H9 (cell line): Measurements from ENCODE around the gene SLC35A5. TPM values are rescaled to one million over a fixed set of nuclear protein-coding genes. Genes with fewer than 3 reads are reported as not detected.

ENCODE experiments used
- DNase-seq: peaks from one replicate; pipeline ENCODE4 v3.0.0-alpha.2; 2017
- H2AFZ ChIP-seq: one replicate; pipeline ENCODE4 v1.6.1; 2013; ENCODE audit warnings: mild to moderate bottlenecking, low read length, control low read depth, moderate library complexity
- H2AK5ac ChIP-seq: 2 replicates; pipeline ENCODE4 v1.6.1; 2013; ENCODE audit warnings: low read length, control low read depth, mixed read lengths; ENCODE audit not compliant: insufficient read length
- H2BK120ac ChIP-seq: one replicate; pipeline ENCODE4 v1.6.1; 2013; ENCODE audit warnings: low read depth, mild to moderate bottlenecking, low read length, control low read depth, inconsistent platforms; ENCODE audit not compliant: poor library complexity, severe bottlenecking
- H2BK12ac ChIP-seq: 2 replicates; pipeline ENCODE4 v1.6.1; 2013; ENCODE audit warnings: low read length, control low read depth, mixed read lengths, low read depth; ENCODE audit not compliant: insufficient read length
- H2BK15ac ChIP-seq: 2 replicates; pipeline ENCODE4 v1.6.1; 2013; ENCODE audit warnings: low read depth, low read length, control low read depth
- H2BK20ac ChIP-seq: one replicate; pipeline ENCODE4 v1.6.1; 2013; ENCODE audit warnings: low read depth, mild to moderate bottlenecking, low read length, control low read depth, inconsistent platforms; ENCODE audit not compliant: poor library complexity, severe bottlenecking
- H2BK5ac ChIP-seq: 2 replicates; pipeline ENCODE4 v1.6.1; 2013; ENCODE audit warnings: low read length, control low read depth, mixed read lengths; ENCODE audit not compliant: insufficient read length
- H3K14ac ChIP-seq: 2 replicates; pipeline ENCODE4 v1.6.1; 2013; ENCODE audit warnings: low read length, control low read depth; ENCODE audit not compliant: insufficient read depth
- H3K18ac ChIP-seq: 2 replicates; pipeline ENCODE4 v1.6.1; 2013; ENCODE audit warnings: low read depth, mild to moderate bottlenecking, mixed read lengths, low read length, control low read depth; ENCODE audit not compliant: insufficient read length
- H3K23ac ChIP-seq: 2 replicates; pipeline ENCODE4 v1.6.1; 2013; ENCODE audit warnings: low read length, control low read depth, mixed read lengths, low read depth; ENCODE audit not compliant: insufficient read length
- H3K23me2 ChIP-seq: 2 replicates; pipeline ENCODE4 v1.6.1; 2013; ENCODE audit warnings: low read depth, mild to moderate bottlenecking, mixed read lengths, low read length, control low read depth; ENCODE audit not compliant: insufficient read length, poor library complexity, severe bottlenecking
- H3K27ac ChIP-seq: 2 replicates; pipeline ENCODE4 v1.5.1; 2013; ENCODE audit warnings: low read length, control low read depth, mixed read lengths, low read depth; ENCODE audit not compliant: insufficient read length
- H3K27me3 ChIP-seq: 2 replicates; pipeline ENCODE4 v1.6.1; 2013; ENCODE audit warnings: low read length, control low read depth, inconsistent platforms; ENCODE audit not compliant: insufficient read depth
- H3K4ac ChIP-seq: 2 replicates; pipeline ENCODE4 v1.6.1; 2013; ENCODE audit warnings: low read depth, mild to moderate bottlenecking, control low read depth, inconsistent platforms, low read length, moderate library complexity
- H3K4me1 ChIP-seq: 2 replicates; pipeline ENCODE4 v1.6.1; 2013; ENCODE audit warnings: low read length, control low read depth, inconsistent platforms; ENCODE audit not compliant: insufficient read depth
- H3K4me2 ChIP-seq: 2 replicates; pipeline ENCODE4 v1.6.1; 2013; ENCODE audit warnings: low read length, control low read depth, mixed read lengths; ENCODE audit not compliant: insufficient read length, insufficient read depth
- H3K56ac ChIP-seq: 2 replicates; pipeline ENCODE4 v1.6.1; 2013; ENCODE audit warnings: low read depth, mild to moderate bottlenecking, mixed read lengths, low read length, control low read depth; ENCODE audit not compliant: insufficient read length
- H3K79me1 ChIP-seq: 2 replicates; pipeline ENCODE4 v1.6.1; 2013; ENCODE audit warnings: low read depth, mild to moderate bottlenecking, moderate library complexity, low read length, control low read depth, inconsistent platforms; ENCODE audit not compliant: insufficient read depth, poor library complexity, severe bottlenecking
- H3K79me2 ChIP-seq: 2 replicates; pipeline ENCODE4 v1.6.1; 2013; ENCODE audit warnings: low read length, control low read depth, inconsistent platforms; ENCODE audit not compliant: insufficient read depth
- H3K9ac ChIP-seq: 2 replicates; pipeline ENCODE4 v1.6.1; 2013; ENCODE audit warnings: low read length, control low read depth, mixed read lengths; ENCODE audit not compliant: insufficient read length; ENCODE audit errors: extremely low read depth
- H3K9me3 ChIP-seq: one replicate; pipeline ENCODE4 v1.6.1; 2013; ENCODE audit warnings: low read depth, low read length, inconsistent platforms; ENCODE audit not compliant: control insufficient read depth
- H3T11ph ChIP-seq: one replicate; pipeline ENCODE4 v1.6.1; 2013; ENCODE audit warnings: mild to moderate bottlenecking, low read length, control low read depth, inconsistent platforms
- H4K20me1 ChIP-seq: one replicate; pipeline ENCODE4 v1.6.1; 2013; ENCODE audit not compliant: control insufficient read depth, insufficient read length, insufficient read depth
- H4K5ac ChIP-seq: 2 replicates; pipeline ENCODE4 v1.6.1; 2013; ENCODE audit warnings: low read depth, mild to moderate bottlenecking, mixed read lengths, low read length, control low read depth; ENCODE audit not compliant: insufficient read length
- H4K8ac ChIP-seq: replicated peaks from 2 replicates; pipeline ENCODE4 v1.6.1; 2013; ENCODE audit warnings: low read length, control low read depth, mixed read lengths, low read depth; ENCODE audit not compliant: insufficient read length
- H4K91ac ChIP-seq: 2 replicates; pipeline ENCODE4 v1.6.1; 2013; ENCODE audit warnings: low read depth, mild to moderate bottlenecking, moderate library complexity, mixed read lengths, low read length, control low read depth; ENCODE audit not compliant: insufficient read length
- H3K27ac Mint-ChIP-seq, 3 experiments: 2 replicates in 2 of 3; 3 replicates in 1 of 3; pipeline ENCODE4 v1.8.0; 2020 to 2021; ENCODE audit warnings: mixed read lengths in 3 of 3, mild to moderate bottlenecking in 1 of 3, moderate library complexity in 1 of 3
- H3K27me3 Mint-ChIP-seq: 2 replicates; pipeline ENCODE4 v1.8.0; 2021; ENCODE audit warnings: low read depth, mild to moderate bottlenecking, moderate library complexity, mixed read lengths
- H3K36me3 Mint-ChIP-seq, 3 experiments: 2 replicates in 2 of 3; 3 replicates in 1 of 3; pipeline ENCODE4 v1.8.0; 2020 to 2021; ENCODE audit warnings: low read depth in 3 of 3, mixed read lengths in 3 of 3; ENCODE audit not compliant: insufficient read depth in 1 of 3
- H3K4me1 Mint-ChIP-seq, 2 experiments: 2 replicates each; pipeline ENCODE4 v1.8.0; 2020; ENCODE audit warnings: mixed read lengths in 2 of 2
- H3K4me3 Mint-ChIP-seq, 2 experiments: 2 replicates in 1 of 2; 3 replicates in 1 of 2; pipeline ENCODE4 v1.8.0; 2020 to 2021; ENCODE audit warnings: mild to moderate bottlenecking in 2 of 2, mixed read lengths in 2 of 2, moderate library complexity in 1 of 2
- H3K9me3 Mint-ChIP-seq, 2 experiments: 2 replicates in 1 of 2; 3 replicates in 1 of 2; pipeline ENCODE4 v1.8.0; 2020; ENCODE audit warnings: mild to moderate bottlenecking in 2 of 2, mixed read lengths in 2 of 2, moderate library complexity in 1 of 2
- CTCF ChIP-seq: fragments of 200-600 bp; sonication (generic); conservative IDR thresholded peaks from 3 replicates; pipeline ENCODE4 v1.8.0; 2021; ENCODE audit warnings: antibody characterized with exemption, mild to moderate bottlenecking
- total RNA-seq: library from RNA; stranded (reverse); gene quantifications from 2 replicates; pipeline ENCODE4 v1.2.1, GENCODE V29; 2021

SLC35A5 gene
- total RNA-seq, 1 experiment from 2014 or later = 40.0 TPM

DNA sequence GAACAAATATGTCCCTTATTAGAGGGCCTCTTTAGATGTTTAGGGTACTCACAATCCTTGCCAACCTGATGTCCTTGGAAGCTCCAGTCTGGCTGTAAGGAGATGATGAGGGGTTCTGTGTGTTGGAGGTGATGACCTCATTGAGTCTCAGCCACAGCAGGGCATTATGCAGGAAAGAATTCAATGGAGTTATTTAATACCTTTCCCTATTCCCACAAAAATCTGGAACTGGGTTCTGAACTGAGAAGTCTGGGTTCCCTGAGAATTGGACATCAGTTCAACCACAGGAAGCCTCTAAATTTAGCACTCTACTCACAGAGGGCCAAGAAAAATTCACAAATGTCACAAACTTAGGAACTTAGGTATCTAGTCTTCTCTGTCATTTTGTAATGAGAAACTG is 36.9 kb downstream of the SLC35A5 start:
- no peak overlapping the region for H3K4me3 Mint-ChIP-seq
- no peak overlapping the region for H2BK20ac ChIP-seq

More for the DNA sequence above, 36.9 kb downstream of the SLC35A5 start:
- Histone ChIP-seq H2BK12ac (no peak overlapping the region), H3K79me1 (no peaks in the 10 kb centered on the region), H2BK15ac (no peak overlapping the region), H3K4me2 (no peak overlapping the region), H3K9me3 (no peaks in the 10 kb centered on the region), H3T11ph (no peak overlapping the region), H3K4ac (no peak overlapping the region), H3K14ac (no peak overlapping the region), H2AK5ac (no peak overlapping the region), H3K23ac (no peak overlapping the region), H4K20me1 (no peaks in the 10 kb centered on the region), H3K18ac (no peak overlapping the region), H3K27ac (no peak overlapping the region), H2BK120ac (no peak overlapping the region), H3K27me3 (no peaks in the 10 kb centered on the region), H4K91ac (no peak overlapping the region), H3K79me2 (no peaks in the 10 kb centered on the region), H2BK5ac (no peak overlapping the region), H3K9ac (no peak overlapping the region), H2AFZ (no peak overlapping the region), H4K5ac (no peak overlapping the region), H3K4me1 (no peaks in the 10 kb centered on the region), H4K8ac (no peak overlapping the region), H3K56ac (no peak overlapping the region), H3K23me2 (no peaks in the 10 kb centered on the region)
- peaks cover 9 to 11% of the 10 kb centered on the region in 2 experiments; a peak in 3 of 4 replicates for H3K4me1 Mint-ChIP-seq
- no peak for TF ChIP-seq CTCF
- H3K36me3 Mint-ChIP-seq = 0 out of 7 replicates have a peak, but pooled peaks cover 0 to 4% (median 0%) of the 10 kb centered on the region in 3 experiments
- H3K27ac Mint-ChIP-seq = no peak overlapping the region
- no peaks in the 10 kb centered on the region for H3K27me3 Mint-ChIP-seq
- DNase-seq = no peak
- no peaks in the 10 kb centered on the region for H3K9me3 Mint-ChIP-seq
